AG04449 (cell line): ENCODE measurements around the gene ITGB6.
"Not testable (repeated sequence)": the region's sequence is repeated elsewhere in the genome, so short reads cannot be mapped to it uniquely, and the experiment has no call there.

Experiments
- CTCF ChIA-PET: fragments of 350-600 bp; formaldehyde crosslinking; extraction: SDS; loops from one replicate; lab custom pipeline; 2021; ENCODE audit warnings: antibody characterized with exemption; lab: Yijun Ruan, JAX
- POLR2A ChIA-PET: fragments of 400-600, 350-600 bp; formaldehyde crosslinking; extraction: SDS; loops from one replicate; lab custom pipeline; 2020; ENCODE audit warnings: antibody characterized with exemption, inconsistent platforms; lab: Yijun Ruan, JAX
- DNase-seq: peaks from one replicate; pipeline ENCODE4 v3.0.0-alpha.2; 2010; ENCODE audit warnings: low read depth, low spot score
- H3K4me3 ChIP-seq: 2 replicates; pipeline ENCODE4 v1.5.1; 2011; ENCODE audit warnings: low read depth, mild to moderate bottlenecking, control low read depth, low read length
- TF ChIP-seq, protein P1 (sequence below): IDR thresholded peaks from one replicate; pipeline ENCODE4 v1.5.1; 2011; ENCODE audit warnings: mild to moderate bottlenecking, moderate library complexity, low read length, control low read depth, inconsistent platforms; ENCODE audit not compliant: insufficient read depth; ENCODE audit errors: missing control alignments

The ITGB6 gene

DNA sequence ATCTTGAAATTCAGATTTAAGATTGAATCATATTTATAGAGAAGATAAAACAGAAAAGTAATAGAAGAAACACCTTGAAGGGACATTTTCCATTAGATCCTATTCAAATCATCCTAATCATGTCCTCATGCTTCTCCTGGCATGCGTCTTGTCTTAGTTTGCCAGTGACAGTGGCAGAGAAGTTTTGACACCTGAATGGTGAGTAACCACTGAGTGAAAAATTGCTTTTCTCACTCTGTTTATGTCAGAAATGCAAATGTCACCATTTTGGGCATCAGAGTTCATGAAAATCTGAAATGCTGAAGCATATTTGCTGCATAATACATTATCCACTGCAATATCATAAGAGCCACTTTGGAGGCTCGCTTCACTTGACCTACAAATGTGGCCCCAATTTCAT is 74.7 kb downstream of the ITGB6 start:
- CTCF ChIA-PET, result interaction anchor here (1.4 to 1.5 kb wide), 2 partner anchors 15 to 869 kb away, joined by 3 to 5 read pairs; no protein-coding TSS in a partner anchor
- H3K4me3 ChIP-seq, result no peak overlapping the region
- TF ChIP-seq, protein P1, sequence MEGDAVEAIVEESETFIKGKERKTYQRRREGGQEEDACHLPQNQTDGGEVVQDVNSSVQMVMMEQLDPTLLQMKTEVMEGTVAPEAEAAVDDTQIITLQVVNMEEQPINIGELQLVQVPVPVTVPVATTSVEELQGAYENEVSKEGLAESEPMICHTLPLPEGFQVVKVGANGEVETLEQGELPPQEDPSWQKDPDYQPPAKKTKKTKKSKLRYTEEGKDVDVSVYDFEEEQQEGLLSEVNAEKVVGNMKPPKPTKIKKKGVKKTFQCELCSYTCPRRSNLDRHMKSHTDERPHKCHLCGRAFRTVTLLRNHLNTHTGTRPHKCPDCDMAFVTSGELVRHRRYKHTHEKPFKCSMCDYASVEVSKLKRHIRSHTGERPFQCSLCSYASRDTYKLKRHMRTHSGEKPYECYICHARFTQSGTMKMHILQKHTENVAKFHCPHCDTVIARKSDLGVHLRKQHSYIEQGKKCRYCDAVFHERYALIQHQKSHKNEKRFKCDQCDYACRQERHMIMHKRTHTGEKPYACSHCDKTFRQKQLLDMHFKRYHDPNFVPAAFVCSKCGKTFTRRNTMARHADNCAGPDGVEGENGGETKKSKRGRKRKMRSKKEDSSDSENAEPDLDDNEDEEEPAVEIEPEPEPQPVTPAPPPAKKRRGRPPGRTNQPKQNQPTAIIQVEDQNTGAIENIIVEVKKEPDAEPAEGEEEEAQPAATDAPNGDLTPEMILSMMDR, result no peak
- POLR2A ChIA-PET, result no interaction called here
- no peak for DNase-seq

DNA sequence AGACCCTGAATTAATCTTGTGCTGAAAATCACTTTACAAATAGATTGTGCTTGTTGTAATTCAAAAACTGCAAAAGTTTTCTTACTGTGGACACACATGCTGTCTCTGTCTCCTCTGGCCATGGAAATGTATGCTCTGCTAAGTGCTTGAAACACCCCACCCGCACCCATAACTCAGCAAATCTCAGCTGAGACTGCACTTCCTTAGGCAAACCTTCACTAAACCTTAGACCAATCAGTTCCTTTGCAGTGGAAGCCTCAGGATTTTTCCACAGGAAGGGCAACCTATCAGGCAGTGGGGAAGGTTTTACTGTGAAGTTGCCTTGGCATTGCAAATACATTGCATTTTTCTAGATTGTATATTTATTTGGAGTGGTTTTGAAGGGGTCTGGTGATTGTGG is 75.5 kb downstream of the ITGB6 start:
- CTCF ChIA-PET, result interaction anchor here (1.2 to 1.5 kb wide), 3 partner anchors 14 to 870 kb away, joined by 3 to 5 read pairs (median 4); no protein-coding TSS in a partner anchor
- H3K4me3 ChIP-seq, result no peak overlapping the region
- no peak for DNase-seq
- POLR2A ChIA-PET, result no interaction called here
- TF ChIP-seq, protein P1, result no peak

DNA sequence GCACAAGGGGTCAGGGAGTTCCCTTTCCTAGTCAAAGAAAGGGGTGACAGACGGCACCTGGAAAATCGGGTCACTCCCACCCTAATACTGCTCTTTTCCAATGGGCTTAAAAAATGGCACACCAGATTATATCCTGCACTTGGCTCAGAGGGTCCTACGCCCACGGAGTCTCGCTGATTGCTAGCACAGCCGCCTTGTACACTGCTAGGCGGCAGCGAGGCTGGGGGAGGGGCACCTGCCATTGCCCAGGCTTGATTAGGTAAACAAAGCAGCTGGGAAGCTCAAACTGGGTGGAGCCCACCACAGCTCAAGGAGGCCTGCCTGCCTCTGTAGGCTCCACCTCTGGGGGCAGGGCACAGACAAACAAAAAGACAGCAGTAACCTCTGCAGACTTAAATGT is 85.4 kb downstream of the ITGB6 start:
- H3K4me3 ChIP-seq, POLR2A ChIA-PET, DNase-seq: not testable (repeated sequence)
- CTCF ChIA-PET, result interaction anchor here (1.4 kb wide), 1 partner anchor 138 kb away, joined by 4 read pairs; no protein-coding TSS in a partner anchor

DNA sequence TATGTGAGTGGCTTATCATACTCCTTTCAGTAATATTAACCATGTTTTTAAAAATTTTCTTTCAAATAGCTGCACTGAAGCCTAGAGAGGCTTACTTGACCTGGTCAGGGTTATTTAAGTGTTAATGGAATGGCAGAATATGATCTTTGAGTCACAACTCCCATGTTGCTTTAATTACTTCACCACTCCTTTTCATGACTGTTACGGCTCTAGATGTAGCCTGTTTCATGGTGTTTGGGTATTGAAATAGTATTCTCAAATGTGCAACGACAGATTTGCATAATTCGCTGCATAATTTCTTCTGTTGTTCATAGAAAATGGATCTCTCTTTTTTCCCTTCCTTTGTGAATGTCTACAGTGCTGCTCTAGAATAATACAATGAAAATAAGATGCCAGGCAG is 86.1 kb downstream of the ITGB6 start:
- DNase-seq, result no peak
- ChIA-PET CTCF (interaction anchor here (1.4 kb wide), 2 partner anchors 138 to 880 kb away, joined by 4 read pairs; no protein-coding TSS in a partner anchor), POLR2A (no interaction called here)
- no peak overlapping the region for H3K4me3 ChIP-seq
- TF ChIP-seq, protein P1, result no peak

DNA sequence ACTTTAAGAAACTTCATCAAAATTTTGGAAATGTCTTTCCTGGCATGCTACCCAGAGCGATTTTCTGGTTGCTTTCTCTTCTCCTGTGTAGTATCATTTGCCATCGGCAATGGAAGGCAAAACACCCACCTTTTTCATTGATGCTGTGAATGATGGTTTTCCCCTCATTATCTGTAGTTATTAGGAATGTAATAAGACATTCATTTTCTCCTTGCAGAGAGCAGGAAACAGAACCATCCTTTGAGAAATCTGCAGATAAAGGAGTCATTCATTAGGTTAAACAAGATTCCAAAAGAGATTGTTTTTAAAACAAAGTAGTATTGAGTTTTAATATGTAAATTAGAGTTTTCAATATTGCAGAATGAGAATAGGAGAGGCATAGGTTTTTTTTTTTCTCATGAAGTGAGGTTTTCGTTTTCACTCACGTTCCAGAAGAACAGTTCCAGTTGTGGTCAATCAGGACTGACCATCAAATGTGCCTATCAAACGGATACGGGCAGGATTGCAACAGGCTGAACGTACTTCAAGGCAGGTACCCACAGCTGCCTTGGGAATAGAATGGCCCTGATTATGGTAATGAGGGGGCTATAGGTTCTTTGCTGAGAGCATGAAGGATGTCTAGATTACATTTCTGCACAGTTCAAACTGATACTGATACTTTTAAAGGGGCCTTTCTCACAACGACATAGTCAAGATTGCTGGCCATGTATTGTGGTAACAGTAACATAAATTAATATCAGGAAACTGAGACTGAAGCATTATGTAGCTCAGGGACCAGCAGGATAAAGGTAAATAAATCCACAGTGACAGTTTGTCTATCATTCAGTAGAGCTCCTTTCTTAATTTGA is 87.9 kb downstream of the ITGB6 start:
- ChIA-PET POLR2A (no interaction called here), CTCF (interaction anchor here (0.7 to 3.0 kb wide), 6 partner anchors 12 to 858 kb away, joined by 3 to 19 read pairs (median 3); no protein-coding TSS in a partner anchor)
- TF ChIP-seq, protein P1, result no peak
- no peak for DNase-seq
- H3K4me3 ChIP-seq, result no peak overlapping the region

DNA sequence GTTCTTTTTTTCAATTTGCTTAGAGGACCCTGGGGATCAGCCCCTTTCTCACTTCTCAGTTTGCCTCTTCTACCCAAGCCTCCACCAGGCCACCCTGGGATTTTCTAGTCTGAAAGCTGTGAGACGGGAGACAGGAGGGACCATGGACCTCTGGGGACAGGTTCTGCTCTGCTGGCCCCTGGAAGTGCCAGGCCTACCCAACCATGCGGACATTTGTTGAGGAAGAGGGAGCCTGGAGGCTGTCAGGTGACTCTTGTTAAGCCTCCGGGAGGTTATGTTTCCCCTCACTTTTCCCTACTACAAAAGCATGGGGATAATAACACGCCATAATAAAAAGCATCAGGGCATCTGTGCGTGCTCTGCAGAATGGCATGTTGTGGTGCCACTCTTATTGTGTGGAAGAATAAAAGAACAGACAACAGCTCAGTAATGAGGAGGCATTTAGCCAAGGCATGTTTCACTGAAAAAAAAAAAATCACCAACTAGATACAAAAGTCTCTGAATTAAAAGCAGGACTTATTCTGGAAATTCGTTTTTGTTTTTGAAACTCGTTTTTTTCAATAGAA is 89.3 kb downstream of the ITGB6 start:
- TF ChIP-seq, protein P1, result no peak
- DNase-seq, result no peak
- no peak overlapping the region for H3K4me3 ChIP-seq
- ChIA-PET POLR2A (interaction anchor here (1.0 kb wide), 1 partner anchor 159 kb away, joined by 3 read pairs; no protein-coding TSS in a partner anchor), CTCF (interaction anchor here (0.6 to 4.7 kb wide), 53 partner anchors 10 to 952 kb away, joined by 3 to 68 read pairs (median 5); no protein-coding TSS in a partner anchor)
